GM12872 (cell line): ENCODE measurements around the gene SLC2A5.

Source experiments
- TF ChIP-seq, protein P1 (sequence below): IDR thresholded peaks from 3 replicates; pipeline ENCODE4 v1.5.1; 2011; ENCODE audit warnings: low read depth, mild to moderate bottlenecking, low read length, moderate library complexity; ENCODE audit not compliant: insufficient read depth

SLC2A5 gene

GRCh38 chr1:9044236-9044635 is 25.2 kb downstream of the SLC2A5 start:
- TF ChIP-seq, protein P1, sequence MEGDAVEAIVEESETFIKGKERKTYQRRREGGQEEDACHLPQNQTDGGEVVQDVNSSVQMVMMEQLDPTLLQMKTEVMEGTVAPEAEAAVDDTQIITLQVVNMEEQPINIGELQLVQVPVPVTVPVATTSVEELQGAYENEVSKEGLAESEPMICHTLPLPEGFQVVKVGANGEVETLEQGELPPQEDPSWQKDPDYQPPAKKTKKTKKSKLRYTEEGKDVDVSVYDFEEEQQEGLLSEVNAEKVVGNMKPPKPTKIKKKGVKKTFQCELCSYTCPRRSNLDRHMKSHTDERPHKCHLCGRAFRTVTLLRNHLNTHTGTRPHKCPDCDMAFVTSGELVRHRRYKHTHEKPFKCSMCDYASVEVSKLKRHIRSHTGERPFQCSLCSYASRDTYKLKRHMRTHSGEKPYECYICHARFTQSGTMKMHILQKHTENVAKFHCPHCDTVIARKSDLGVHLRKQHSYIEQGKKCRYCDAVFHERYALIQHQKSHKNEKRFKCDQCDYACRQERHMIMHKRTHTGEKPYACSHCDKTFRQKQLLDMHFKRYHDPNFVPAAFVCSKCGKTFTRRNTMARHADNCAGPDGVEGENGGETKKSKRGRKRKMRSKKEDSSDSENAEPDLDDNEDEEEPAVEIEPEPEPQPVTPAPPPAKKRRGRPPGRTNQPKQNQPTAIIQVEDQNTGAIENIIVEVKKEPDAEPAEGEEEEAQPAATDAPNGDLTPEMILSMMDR: no peak

- TF ChIP-seq, protein P1: no peak
Measured at GRCh38 chr1:9042272-9042671, 27.2 kb downstream of the SLC2A5 start.

DNA sequence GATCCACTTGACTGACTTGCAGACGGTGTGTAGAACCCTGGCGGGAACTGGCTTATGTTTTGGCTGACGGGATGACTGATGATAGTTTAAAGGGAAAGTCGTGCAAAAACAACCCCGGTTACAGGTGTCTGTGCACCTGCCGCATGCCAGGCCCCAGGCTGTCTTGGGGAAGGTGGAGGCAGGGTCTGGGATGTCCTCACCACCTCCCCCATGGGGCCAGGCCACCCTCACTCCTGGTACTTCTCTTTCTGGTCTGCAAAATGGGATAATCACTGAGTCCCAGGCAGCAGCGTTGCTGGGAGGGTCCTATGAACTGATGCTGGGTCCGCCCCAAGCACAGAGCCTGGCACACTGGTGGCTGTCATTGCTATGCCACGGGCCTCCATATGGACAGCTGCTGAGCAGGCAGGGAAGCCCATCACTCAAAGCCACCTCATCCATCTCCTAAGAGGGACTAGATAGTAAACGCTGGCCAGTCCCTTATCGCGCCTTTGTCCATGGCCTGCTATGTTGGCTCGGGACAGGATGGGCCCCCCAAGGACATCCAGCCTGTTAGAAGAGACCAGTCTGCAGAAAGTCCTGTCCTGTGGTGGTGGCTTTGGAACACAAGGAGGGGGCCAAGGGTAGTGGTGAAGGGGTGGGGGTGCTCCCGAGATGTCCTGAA is 28.2 kb downstream of the SLC2A5 start:
- TF ChIP-seq, protein P1: no peak

DNA sequence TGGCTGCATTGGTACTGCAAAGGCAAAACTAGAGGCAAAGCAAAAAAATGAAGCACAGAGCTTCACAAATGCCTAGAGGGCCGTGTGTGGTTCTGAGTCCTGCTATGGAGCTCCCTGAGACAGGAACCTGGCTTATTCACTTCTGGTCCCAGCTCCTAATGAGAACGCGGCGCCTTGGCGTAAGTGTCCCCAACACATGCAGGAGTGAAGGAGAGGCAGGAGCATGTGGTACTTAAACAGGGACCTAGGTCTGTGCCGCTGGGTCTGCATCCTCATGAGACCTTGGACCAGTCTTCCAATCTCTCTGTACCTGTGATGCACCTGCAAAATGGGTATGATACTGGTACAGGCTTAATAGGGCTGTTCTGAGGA is 28.8 kb downstream of the SLC2A5 start:
- TF ChIP-seq, protein P1: no peak

- TF ChIP-seq, protein P1: no peak
Measured at GRCh38 chr1:9039761-9040658, 29.4 kb downstream of the SLC2A5 start.

GRCh38 chr1:9038881-9039760 is 30.3 kb downstream of the SLC2A5 start:
- TF ChIP-seq, protein P1: no peak

GRCh38 chr1:9038338-9038650 is 31.1 kb downstream of the SLC2A5 start:
- TF ChIP-seq, protein P1: no peak
